ENCODE measurements around the gene DCAF12.

GRCh38 chr9:34093578-34093977 is 32.9 kb downstream of the DCAF12 start:
- TF ChIP-seq CTCF (conservative IDR thresholded peaks at IDR 0.05; ENCODE audit: low read depth, low read length) = no peak
- TF ChIP-seq MXI1 (IDR thresholded peaks at IDR 0.05; ENCODE audit: borderline replicate concordance, low read depth, low read length) = no peak
- TF ChIP-seq SMC3 (IDR thresholded peaks at IDR 0.05; ENCODE audit: low read depth, low read length) = no peak
- TF ChIP-seq MAFK (IDR thresholded peaks at IDR 0.05; ENCODE audit: low read depth, low read length) = no peak
- no peak for TF ChIP-seq CEBPB (IDR thresholded peaks at IDR 0.05; ENCODE audit: low read depth, low read length)
- TF ChIP-seq BHLHE40 (IDR thresholded peaks at IDR 0.05; ENCODE audit: low read depth, low read length) = no peak
- TF ChIP-seq POLR2A (IDR thresholded peaks at IDR 0.05; ENCODE audit: low read depth, low read length) = no peak
- no peak for TF ChIP-seq MAZ (IDR thresholded peaks at IDR 0.05; ENCODE audit: borderline replicate concordance, low read depth, low read length)
- no peak for TF ChIP-seq USF2 (IDR thresholded peaks at IDR 0.05; ENCODE audit: low read depth, low read length)
- TF ChIP-seq RAD21 (IDR thresholded peaks at IDR 0.05; ENCODE audit: low read length) = no peak
- TF ChIP-seq NFE2L2 (IDR thresholded peaks at IDR 0.05; ENCODE audit: low read depth, low read length) = no peak
